GM18861 (cell line): Measurements from ENCODE around the gene GGT6.

Experiments used
- ATAC-seq: cut with Tn5 transposase; IDR thresholded peaks from one replicate; pipeline ENCODE4 v1.9.1; 2021; ENCODE audit not compliant: unreplicated experiment

Gene GGT6

GRCh38 chr17:4540224-4540651, 20.1 kb downstream of the GGT6 start:
- no peak for ATAC-seq

- ATAC-seq = no peak
These were observed 20.7 kb downstream of the GGT6 start for GRCh38 chr17:4539576-4540223.

DNA sequence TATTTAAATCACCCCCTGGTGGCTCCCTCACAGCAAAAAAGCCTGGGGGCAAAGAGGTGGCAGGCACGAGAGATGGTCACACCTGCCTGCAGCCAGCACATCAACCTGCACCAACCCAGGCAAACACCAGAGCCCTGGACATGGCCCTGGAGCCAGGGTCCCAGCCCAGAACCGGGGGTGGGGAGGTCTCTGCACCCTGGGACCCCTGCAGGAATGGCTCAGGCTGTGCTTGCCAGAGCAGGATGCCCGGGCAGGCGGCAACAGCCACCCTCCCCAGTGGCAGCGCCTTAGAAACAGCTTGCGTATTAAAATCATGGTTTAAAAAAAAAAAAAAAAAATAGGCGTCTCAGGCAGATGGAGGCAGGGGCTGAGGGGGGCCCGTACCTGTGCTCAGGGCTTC, 21.4 kb downstream of the GGT6 start:
- no peak for ATAC-seq

DNA sequence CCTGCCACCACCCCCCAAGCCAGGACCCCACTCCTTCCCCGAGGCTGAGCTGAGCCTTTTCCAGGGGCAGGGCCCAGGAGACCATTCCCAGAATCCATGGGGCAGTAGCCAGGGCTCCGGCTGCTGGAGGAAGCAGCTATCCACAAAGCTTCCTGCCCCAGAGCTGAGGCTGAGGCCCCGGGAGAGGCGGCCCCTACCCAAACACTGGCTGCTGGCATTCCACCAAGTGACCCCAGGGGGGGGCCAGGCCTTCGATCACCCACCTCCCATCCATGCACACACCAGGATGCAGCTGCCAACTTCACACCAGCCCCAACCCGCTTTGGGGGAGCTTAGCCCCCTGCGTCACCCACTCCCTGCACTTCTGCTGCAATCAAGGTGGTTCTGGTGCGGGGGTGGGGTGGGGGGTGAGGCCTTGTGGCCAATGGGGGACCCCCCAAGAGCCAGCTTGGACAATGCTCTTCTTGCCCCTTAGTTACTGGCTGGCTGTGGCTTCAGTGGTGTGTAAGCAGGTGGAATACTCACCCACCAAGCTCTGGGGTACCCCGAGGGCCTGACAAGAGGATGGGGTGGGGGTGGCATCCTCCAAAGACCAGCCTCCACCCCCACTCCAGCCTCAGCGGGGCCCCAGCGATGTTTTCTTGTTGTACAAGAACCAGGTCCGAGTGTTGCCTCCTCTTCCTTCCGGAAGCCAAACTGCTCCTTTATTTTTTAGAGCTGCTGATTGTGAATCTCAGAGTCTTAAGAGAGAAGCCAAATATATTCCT, 22.0 kb downstream of the GGT6 start:
- no peak for ATAC-seq

GRCh38 chr17:4537451-4538235, 22.7 kb downstream of the GGT6 start:
- no peak for ATAC-seq

DNA sequence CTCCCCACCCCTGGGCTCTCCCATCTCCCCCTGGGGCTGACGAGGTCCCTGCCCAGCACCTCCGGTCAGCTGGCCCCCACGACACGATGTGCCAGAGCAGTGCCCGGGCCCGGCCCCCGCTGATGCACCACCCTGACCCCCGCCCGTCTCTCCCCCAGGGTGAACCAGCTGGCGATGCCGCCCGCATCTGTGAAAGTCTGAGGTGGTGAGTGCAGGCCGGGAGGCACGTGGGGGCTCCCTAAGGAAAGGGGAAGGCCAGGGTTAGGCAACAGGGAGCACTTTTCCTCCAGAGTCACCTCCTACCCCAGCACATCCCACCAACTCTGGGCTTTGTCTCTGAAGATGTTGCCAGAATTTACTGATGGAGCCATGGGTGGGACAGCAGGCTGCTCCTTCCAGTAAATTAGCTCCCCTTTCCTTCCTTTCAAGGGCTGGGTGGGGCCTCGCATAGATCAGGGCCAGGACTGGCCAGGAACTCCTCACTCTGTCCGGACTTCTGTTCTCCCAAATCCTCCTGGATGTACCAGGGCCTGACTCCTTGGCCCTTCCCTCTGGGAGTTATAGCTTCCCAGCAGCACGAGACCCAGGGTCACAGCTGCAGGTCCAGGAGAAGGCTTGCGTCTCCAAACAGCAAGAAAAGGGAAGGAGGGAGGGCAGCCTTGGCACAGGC, 23.5 kb downstream of the GGT6 start:
- ATAC-seq = no peak

- no peak for ATAC-seq
These were observed 24.1 kb downstream of the GGT6 start for GRCh38 chr17:4536259-4536741.

- no peak for ATAC-seq
These were observed 24.6 kb downstream of the GGT6 start for GRCh38 chr17:4535667-4536258.

DNA sequence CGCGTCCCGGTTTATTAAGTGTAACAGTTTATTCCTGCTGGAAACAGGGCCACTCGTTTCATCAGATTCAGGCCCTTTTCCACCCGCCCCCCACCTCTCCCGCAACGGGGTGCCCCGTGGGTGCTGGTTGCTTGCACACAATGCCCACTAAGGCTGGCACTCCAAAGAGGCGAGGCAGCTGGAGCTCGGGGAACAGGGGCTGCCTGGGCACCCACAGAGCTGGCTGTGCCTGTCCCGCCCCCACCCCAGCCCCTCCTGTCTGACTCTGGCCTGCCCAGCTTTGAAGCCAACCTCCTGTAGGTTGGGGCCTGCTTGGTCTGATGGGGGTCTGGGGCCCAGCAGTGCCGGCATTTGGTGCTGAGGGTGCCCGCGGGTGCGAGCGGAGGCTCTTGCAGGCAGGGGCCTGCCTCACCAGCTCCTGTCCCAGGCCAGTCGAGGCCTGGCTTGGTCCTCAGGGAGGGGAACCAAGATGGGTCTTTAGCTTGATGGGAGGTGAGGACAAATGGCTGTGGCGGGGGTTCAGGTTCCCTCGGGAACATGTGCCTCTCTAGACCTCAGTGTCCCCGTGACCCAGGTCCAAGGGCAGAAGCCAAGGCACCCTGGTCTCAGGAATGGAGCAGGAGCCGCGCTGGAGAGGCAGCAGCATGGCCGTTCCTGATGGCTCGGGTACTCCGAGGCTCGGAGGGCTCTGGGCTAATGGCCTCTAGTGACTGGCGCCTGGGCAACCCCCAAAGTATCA, 25.3 kb downstream of the GGT6 start:
- no peak for ATAC-seq

- ATAC-seq = no peak
These were observed 25.9 kb downstream of the GGT6 start for GRCh38 chr17:4534515-4534914.

- ATAC-seq = no peak
These were observed 26.6 kb downstream of the GGT6 start for GRCh38 chr17:4533523-4534504.

DNA sequence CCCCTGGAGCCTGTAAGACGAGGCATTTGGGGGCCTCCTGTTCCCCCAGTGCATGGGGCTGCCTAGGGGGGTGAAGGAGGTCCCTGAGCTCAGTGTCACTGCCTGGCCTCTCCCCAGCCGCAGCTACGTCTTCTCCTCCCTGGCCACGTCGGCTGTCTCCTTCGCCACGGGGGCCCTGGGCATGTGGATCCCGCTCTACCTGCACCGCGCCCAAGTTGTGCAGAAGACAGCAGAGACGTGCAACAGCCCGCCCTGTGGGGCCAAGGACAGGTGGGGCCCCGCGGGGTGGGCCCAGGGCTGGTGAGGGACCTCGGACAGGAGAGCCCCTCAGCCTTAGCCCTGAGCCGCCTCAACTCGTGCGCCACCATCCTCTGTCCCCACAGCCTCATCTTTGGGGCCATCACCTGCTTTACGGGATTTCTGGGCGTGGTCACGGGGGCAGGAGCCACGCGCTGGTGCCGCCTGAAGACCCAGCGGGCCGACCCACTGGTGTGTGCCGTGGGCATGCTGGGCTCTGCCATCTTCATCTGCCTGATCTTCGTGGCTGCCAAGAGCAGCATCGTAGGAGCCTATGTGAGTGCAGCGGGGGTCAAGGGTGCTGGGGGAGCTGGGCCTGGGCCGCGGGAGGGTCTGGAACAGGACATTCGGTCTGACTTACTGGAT, 27.4 kb downstream of the GGT6 start:
- ATAC-seq = no peak

- no peak for ATAC-seq
These were observed 28.2 kb downstream of the GGT6 start for GRCh38 chr17:4531988-4532736.

DNA sequence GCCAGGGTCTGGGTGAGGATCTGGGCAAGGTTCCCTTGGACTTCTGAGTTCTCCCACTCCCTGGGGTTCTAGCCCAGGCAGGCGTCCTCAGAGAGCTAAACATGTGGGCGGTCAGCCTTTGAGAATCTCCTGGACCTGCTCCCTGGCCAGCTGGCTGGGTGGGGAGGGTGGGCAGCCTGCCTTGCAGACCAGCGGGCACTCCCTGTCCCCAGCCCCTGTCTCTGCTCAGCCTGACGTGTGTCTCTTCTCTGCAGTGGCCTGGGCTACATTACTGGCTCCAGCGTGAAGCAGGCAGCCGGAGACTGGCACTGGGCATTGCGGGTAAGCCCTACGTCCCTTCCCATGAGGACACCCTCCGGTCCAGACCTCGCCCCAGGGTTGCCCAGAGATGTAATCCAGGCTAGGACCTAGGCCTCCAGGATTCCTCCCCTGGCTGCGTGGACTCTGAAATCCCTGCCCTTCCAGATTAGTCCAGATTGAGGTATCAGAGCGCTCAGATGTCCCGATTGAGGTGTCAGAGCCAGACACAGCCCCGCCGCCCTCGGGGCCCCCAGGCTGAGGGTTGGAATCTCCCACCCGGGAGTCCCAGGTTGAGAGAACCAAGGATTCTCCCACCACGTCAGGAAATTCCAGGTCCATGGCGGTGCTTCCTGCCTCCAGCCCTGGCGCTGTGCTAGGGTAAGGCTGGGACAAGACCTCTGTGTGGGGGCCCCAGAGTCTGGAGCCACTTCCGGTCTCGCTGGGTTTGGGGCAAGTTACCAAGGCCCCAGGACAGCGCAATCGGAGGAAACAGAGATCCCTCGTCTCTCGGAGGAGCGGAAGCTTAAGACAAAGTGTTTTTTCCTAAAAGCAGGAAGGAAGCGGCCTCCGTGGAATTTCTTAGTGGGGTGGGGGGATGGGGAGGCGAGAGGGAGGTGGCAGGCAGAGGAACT, 29.3 kb downstream of the GGT6 start:
- no peak for ATAC-seq

DNA sequence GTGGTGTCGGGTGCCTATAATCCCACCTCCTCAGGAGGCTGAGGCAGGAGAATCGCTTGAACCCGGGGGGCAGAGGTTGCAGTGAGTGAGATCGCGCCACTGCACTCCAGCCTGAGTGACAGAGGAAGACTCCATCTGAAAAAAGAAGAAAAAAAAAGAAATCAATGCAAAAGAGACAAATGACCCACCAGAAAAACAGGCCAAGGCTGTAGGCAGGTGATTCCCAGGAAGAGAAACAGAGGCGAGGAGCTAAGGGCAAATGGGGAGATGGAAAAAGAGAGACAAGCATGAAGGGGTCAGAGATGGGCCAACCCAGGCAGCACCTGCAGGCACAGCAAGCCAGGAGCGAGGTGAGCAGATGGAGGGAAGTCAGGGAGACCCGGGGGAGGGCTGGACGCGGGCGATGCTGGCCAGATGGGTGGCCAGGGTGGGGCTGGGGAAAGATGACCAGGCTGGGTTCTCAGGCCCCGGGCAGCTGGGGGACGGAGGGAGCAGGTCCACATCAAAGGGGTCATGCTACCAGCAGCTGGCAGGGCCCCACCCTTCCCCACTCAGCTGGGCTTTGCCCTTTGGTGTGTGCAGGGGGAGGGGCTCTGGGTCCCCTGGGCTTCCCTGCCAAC, 30.7 kb downstream of the GGT6 start:
- no peak for ATAC-seq

- ATAC-seq = no peak
These were observed 32.7 kb downstream of the GGT6 start for GRCh38 chr17:4527566-4528125.
